Amniotic epithelial cell (primary cell): ENCODE data around the gene APC2.
"Not testable (repeated sequence)": the region's sequence is repeated elsewhere in the genome, so short reads cannot be mapped to it uniquely, and the experiment has no call there.

Source experiments
- DNase-seq: peaks from one replicate; pipeline ENCODE4 v3.0.0-alpha.2; 2010; ENCODE audit warnings: low read depth

APC2 gene

GRCh38 chr19:1412995-1413800 lies 36.7 kb upstream of the APC2 start:
- DNase-seq: no peak

DNA sequence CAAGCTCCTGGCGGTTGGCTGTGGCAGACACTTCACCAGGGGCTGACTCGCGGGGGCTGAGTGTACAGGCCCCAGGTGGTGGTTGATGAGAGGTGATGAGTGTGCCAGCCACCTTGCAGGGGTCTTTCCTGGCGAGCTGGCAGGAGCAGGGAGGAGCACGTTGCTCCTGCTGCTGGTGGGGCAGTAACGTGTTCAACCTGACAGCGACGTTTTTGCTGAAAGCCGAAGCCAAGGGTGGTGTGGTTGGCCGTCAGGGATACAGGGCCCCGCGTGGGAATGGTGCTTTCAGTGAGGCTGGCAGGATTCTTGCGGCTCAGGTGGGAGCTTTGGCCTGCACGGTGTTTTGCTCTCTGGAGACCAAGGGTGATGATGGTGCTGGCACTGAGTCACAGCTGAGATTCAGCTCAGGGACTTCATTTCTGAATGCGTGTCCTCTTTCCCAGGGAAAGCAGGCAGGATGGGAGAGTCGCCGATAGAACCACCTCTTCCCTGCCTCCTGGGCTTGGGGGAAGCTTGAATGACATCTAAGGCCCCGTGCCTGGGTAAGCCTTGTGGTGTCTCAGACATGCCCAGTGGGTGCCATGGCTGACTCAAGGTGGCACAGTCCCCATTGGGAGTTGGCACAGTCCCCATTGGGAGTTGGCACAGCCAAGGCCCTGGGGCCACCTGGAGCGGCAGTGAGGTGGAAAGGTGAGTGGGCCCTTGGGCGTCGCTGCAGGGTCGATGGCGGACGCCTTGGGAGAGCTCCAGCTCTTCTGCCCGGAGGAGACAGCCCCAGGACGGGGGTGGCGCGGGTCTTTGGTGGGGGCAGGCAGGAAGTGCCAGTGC lies 33.7 kb upstream of the APC2 start:
- DNase-seq: peak; percentile 53

DNA sequence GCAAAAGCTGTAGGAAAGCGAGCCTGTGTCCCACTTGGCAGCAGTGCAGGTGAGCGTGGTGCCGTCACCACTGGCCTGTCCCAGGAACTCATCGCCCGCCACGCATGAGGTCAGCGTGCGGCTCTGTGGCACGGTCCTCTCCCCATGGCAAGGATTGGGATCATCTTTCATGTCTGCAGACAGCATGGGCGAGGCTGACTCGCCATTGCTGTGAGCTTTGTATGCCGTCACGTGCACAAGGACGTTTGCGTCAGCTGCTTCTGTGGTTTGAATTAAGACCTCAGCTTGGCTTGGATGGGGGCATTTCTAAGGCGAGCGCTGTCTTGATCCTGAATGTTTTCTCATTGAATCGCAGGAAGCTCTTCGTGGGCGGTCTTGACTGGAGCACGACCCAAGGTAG lies 32.8 kb upstream of the APC2 start:
- DNase-seq: peak; percentile 94

GRCh38 chr19:1417681-1418495 lies 32.0 kb upstream of the APC2 start:
- DNase-seq: peak; percentile 64

DNA sequence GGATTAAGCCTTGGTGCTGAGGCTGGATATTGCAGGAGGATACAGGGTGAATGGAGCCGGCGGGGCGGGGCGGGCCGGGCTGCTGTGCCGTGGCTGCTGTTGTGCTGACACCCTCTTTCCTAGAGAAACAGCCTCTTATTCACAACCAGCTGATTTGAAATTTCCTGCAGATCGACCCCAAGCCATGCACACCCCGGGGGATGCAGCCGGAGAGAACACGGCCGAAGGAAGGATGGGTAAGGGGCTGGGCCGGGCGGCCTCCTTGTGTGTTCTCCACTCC lies 31.5 kb upstream of the APC2 start:
- DNase-seq: no peak

- no peak for DNase-seq
Observed at GRCh38 chr19:1418951-1419738, 30.8 kb upstream of the APC2 start.

- not testable (repeated sequence) for DNase-seq
Observed at GRCh38 chr19:1420085-1420484, 29.8 kb upstream of the APC2 start.

DNA sequence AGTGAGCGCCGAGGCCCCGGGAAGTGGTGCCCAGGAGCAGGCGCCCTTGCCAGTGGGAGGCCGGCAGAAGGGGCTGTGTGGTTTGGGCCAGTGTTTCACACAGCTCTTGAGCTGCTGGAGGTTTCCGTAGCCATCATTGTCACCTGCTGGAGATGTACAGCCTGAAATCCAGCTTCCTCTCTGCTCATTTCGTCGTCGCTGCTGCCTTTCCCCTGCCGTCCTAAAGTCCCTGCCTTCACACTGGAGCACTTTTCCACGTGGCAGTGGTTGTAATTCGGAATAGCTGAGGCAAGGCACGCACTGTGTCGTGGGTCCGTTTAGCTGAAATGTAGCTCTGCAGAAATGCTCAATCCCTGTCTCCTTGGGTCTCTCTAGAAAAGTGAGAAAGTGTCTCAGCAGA lies 29.3 kb upstream of the APC2 start:
- no peak for DNase-seq

GRCh38 chr19:1421218-1421957 lies 28.5 kb upstream of the APC2 start:
- DNase-seq: no peak

DNA sequence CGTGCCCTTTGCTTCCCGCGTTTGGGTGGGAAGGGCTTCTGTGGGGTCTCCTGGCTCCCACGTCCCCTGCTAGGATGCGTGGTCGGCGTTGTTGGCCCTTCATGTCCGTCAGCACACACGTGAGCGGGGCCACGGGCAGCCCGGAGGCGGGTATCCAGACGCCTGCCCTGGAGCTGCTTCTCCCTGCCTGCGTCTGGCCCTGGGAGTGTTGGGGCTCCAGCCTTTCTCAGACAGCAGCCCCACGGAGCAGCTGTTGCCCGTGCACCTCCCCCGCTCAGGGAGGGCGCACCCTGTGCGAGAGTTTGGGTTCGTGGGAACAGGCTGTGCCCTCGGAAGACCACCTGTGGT lies 28.0 kb upstream of the APC2 start:
- DNase-seq: no peak

- DNase-seq: no peak
Observed at GRCh38 chr19:1422360-1422759, 27.6 kb upstream of the APC2 start.

DNA sequence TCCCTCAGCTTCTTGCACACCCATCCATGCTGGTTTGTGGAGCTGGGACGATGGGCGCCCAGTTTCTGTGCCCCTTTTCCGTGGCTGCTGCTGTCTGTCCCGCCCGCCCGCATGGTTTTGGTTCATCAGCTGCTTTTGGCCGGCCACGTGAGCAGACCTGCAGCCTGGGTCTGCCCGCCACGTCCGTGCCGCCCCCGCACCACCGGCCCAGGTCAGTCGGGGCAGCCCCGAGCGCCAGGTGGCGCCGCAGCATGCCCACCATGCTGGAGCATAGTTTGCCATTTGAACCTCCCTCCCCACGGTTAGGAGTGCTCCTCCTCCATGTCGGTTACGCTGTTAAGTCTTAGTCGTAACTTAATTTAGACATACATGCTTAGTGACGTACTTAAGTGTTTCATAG lies 27.0 kb upstream of the APC2 start:
- DNase-seq: no peak

DNA sequence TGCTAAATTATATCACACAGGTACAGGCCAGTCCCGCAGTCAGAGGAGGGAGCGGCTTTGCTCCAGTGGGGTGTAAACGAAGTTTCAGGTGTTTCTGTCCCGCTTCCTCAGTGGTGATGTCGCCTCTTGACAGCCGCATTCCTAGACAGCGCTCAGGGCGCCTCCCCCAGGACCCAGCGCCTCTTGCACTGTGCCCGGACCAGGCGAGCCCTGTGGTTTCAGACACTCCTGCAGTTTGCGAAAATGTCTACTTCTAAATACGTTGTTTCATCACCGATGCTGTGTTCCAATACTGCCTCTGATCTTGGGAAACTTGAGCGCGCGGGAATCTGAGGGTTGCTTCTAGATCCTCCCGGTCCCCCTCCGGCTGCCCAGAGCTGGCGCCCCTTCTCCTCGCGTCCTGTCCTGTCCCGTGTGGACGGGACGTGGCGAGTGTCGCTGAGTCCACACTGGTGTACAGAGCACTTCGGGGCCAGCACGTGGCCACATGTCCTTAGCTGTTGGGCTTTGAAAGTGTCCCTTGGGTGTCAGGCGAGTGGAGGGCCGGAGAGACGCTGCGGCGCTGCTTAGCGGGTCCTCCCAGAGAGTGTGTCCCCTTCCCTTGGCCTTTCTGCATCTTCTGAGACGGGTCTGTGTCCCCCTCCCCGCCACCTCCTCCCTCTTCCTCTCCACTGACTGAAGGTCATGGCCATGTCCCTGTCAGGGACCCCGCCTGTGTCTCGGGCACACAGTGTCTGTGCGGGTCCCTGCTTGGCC lies 26.3 kb upstream of the APC2 start:
- DNase-seq: no peak

DNA sequence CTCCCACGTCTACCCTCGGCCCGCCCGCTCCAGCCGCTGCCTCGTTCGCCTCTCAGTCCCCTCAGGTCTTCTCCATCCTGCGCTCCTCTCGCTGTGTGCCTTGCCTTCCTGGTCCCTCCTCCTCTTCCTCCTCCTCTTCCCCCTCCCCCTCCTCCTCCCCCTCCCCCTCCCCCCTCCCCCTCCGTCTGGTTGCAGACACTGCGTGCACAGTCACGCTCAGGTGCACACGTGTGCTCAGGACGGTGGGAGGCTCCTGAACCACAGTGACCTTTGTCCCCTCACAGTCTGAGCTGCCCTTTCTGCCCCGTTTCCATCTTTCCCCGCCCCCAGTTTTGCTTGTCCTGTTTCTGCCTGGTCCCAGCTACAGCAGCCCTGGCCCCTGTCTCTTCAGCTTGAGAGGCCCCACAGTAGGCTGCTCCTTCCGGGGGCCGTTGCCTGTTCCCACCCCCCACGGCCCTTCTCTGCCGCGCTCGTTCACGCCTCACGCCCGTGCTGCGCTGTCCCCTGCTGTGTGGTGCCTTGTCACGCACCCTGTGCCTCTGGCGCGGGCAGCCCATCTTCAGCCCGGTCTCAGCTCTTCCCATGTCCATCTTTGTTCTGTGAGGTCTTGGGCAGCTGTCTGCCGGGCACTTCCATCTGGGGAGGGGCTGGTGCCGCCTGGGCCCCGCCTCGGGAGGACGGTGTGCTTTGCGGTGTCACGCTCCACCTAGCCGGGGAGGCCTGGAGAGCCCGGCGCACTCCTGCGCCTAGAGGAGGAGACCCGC lies 25.5 kb upstream of the APC2 start:
- no peak for DNase-seq

DNA sequence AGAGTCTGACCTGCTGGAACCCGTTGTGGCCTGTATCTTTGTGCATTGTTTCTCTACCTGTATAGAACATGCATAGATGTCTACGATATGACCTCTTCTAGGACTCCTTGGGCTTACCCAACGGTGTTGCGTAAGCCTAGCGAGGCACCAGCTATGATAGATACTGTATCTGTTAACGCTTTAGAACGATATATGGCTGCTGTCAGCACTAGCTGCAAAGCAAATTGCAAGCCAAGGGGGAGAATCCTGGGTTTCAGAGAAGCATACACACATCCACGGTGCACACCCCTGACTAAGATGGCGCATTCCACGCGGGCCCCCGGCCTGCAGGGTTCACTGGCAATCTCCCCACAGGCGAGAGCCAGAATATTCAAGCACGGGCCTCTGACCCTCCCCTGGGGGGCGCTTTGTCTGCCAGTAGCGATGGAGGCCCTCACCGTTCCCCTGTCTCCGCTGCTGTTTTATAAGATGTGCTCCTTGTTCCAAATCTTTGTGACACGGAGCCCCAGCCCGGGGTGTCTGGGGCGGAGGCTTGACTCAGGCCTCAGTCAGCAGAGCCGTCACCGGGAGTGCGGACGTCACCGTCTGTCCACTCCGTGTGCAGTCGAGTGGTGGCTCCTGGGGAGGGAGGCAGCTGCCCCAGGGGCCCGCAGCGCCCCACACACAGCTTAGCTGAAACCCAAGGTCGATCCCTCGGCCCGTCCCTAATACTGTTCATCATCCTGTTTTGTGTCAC lies 24.7 kb upstream of the APC2 start:
- peak; percentile 78 for DNase-seq

GRCh38 chr19:1425902-1426301 lies 24.0 kb upstream of the APC2 start:
- DNase-seq: no peak

DNA sequence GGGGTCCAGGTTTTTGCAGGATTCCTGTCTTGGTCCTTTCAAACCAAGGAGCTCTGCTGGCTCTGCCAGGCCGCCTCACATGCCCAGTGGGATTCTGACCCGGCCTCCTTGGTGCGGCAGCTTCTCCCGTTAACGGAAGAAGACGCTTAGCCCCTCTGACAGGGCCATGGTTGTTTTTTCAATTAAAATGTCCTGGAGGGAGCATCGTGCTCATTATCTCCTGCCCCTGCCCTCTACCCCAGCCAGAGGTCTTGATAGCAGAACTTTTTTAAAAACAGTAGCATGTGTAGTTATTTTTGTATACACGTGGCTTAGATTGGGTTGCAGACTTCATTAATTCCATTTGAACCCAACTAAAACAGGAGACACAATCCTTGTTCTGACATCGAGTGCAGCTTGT lies 23.2 kb upstream of the APC2 start:
- no peak for DNase-seq

- DNase-seq: no peak
Observed at GRCh38 chr19:1427221-1427920, 22.6 kb upstream of the APC2 start.
